ENCODE data around the gene CYBB.

DNA sequence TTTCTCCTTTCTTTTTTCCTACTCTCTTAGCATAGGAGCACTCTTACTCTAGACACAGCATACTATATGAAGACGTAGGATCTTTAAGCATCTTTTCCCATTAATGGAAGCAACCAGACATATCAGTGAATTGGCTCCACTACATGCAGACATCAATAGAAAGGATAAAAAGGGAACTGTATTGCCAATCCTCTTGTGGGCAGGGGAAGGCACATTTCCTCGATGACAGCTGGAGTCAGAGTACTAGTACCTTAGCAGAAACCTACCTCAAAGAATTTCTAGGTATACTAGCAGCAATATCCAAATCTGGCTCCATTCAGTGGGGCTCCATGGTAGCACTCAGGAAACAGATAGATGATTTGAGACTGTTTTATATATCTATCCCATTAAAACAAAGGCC, 20.1 kb downstream of the CYBB start:
- TF ChIP-seq, protein P1, sequence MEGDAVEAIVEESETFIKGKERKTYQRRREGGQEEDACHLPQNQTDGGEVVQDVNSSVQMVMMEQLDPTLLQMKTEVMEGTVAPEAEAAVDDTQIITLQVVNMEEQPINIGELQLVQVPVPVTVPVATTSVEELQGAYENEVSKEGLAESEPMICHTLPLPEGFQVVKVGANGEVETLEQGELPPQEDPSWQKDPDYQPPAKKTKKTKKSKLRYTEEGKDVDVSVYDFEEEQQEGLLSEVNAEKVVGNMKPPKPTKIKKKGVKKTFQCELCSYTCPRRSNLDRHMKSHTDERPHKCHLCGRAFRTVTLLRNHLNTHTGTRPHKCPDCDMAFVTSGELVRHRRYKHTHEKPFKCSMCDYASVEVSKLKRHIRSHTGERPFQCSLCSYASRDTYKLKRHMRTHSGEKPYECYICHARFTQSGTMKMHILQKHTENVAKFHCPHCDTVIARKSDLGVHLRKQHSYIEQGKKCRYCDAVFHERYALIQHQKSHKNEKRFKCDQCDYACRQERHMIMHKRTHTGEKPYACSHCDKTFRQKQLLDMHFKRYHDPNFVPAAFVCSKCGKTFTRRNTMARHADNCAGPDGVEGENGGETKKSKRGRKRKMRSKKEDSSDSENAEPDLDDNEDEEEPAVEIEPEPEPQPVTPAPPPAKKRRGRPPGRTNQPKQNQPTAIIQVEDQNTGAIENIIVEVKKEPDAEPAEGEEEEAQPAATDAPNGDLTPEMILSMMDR (conservative IDR thresholded peaks at IDR 0.05 in 1 of 2, IDR thresholded peaks at IDR 0.05 in 1 of 2; ENCODE audit: extremely low read depth in 1 of 2, insufficient read depth in 1 of 2, low read depth in 1 of 2, low read length in 2 of 2): no peak
- no peak for TF ChIP-seq EZH2 (IDR thresholded peaks at IDR 0.05; ENCODE audit: borderline replicate concordance, low read length)
